ENCODE measurements around the gene AGMAT. TPM values are rescaled to one million over a fixed set of nuclear protein-coding genes. Genes with fewer than 3 reads are reported as not detected.
A peak's percentile ranks its signal among the peaks of the same experiment; 100 is the strongest.

AGMAT gene
- total and polyA plus RNA-seq, 2 experiments from 2014 or later = 0.75 to 2.2 TPM

DNA sequence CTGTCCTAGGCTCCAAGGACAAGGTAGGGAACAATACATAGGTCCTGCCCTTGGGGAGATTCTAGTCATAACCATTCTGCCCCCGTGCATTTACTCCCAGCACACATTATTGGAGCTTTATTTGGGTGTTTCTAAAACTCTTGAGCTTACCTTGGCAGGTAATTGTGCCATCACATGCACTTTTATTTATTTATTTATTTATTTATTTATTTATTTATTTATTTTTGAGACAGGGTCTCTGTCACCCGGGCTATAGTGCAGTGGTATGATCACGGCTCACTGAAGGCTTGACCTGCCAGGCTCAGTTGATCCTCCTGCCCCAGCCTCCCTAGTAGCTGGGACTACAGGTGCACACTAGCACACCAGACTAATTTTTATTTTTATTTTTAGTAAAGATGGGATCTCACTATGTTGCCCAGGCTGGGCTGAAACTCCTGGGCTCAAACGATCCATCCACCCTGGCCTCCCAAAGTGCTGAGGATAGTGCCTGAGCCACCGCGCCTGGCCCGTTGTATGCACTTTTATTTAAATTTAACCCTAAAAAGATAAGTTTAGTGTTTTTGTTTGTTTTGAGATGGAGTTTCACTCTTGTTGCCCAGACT lies 9.2 kb downstream of the AGMAT start:
- no peaks in the 10 kb centered on the region for H3K27me3 ChIP-seq (replicated peaks; ENCODE audit: insufficient read depth)
- H3K9ac ChIP-seq = no peak overlapping the region
- TF ChIP-seq EZH2phosphoT487 (IDR thresholded peaks at IDR 0.05; ENCODE audit: insufficient read depth, low read depth) (no peak), EZH2 (IDR thresholded peaks at IDR 0.05; ENCODE audit: insufficient read depth, poor library complexity, severe bottlenecking) (no peak)
- peaks cover 12% of the 10 kb centered on the region for H3K4me1 ChIP-seq (ENCODE audit: insufficient read depth)
- H3F3A ChIP-seq (ENCODE audit: insufficient read depth) = peaks cover 18% of the 10 kb centered on the region; the same call in 1 of the 2 replicates
- no peak overlapping the region for H3K4me3 ChIP-seq
- no peaks in the 10 kb centered on the region for H4K20me1 ChIP-seq (ENCODE audit: insufficient read depth)
- no peak overlapping the region for H3K4me2 ChIP-seq (ENCODE audit: unreplicated experiment)
- no peak overlapping the region for H2AFZ ChIP-seq
- no peaks in the 10 kb centered on the region for H3K9me2 ChIP-seq (ENCODE audit: insufficient read depth)
- WGBS, 2 experiments (ENCODE audit: low coverage in 1 of 2, low lambda C conversion rate in 2 of 2, missing lambda C conversion rate in 2 of 2) = 93 to 94% methylated on average over 7 of the region's 7 CpGs
- in situ Hi-C loops (cut with MboI) = no loop called here
- no peak overlapping the region for H3K27ac ChIP-seq
- no peak for DNase-seq
- no peaks in the 10 kb centered on the region for H3K79me2 ChIP-seq (ENCODE audit: insufficient read depth)
- no peaks in the 10 kb centered on the region; the same call in 1 of the 2 replicates for H3K36me3 ChIP-seq (ENCODE audit: low read depth)
- no peaks in the 10 kb centered on the region for H3K9me3 ChIP-seq (ENCODE audit: low read depth)

DNA sequence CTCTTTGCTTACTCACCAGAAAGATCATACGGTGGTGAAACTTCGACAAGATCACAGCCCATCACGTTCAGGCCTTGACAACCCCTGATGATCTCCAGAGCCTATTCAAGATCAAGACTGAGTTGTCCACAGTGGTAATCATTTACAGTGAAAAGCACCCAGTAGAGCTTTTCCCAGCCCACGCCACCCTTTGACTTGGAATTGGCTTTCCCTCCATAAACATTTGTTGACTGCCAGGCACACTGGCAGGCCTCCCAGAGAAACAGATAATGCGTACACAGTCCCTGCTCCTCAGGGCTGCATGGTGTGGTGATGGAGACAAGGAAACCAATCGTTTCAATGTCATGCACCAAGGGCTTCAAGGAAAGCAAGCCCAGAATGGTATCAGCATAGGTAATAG lies 10.1 kb downstream of the AGMAT start:
- in situ Hi-C loops (cut with MboI) = no loop called here
- no peaks in the 10 kb centered on the region for H4K20me1 ChIP-seq (ENCODE audit: insufficient read depth)
- no peak overlapping the region for H3K4me3 ChIP-seq
- no peaks in the 10 kb centered on the region for H3K79me2 ChIP-seq (ENCODE audit: insufficient read depth)
- no peaks in the 10 kb centered on the region for H3K9me2 ChIP-seq (ENCODE audit: insufficient read depth)
- H3K4me2 ChIP-seq (ENCODE audit: unreplicated experiment) = no peak overlapping the region
- no peaks in the 10 kb centered on the region for H3K27me3 ChIP-seq (replicated peaks; ENCODE audit: insufficient read depth)
- peaks cover 18% of the 10 kb centered on the region; the same call in 1 of the 2 replicates for H3F3A ChIP-seq (ENCODE audit: insufficient read depth)
- TF ChIP-seq EZH2phosphoT487 (IDR thresholded peaks at IDR 0.05; ENCODE audit: insufficient read depth, low read depth) (no peak), EZH2 (IDR thresholded peaks at IDR 0.05; ENCODE audit: insufficient read depth, poor library complexity, severe bottlenecking) (no peak)
- peaks cover 12% of the 10 kb centered on the region for H3K4me1 ChIP-seq (ENCODE audit: insufficient read depth)
- peaks cover 4% of the 10 kb centered on the region; the same call in 1 of the 2 replicates for H3K36me3 ChIP-seq (ENCODE audit: low read depth)
- no peaks in the 10 kb centered on the region for H3K9me3 ChIP-seq (ENCODE audit: low read depth)
- DNase-seq = no peak
- H3K9ac ChIP-seq = no peak overlapping the region
- no peak overlapping the region for H2AFZ ChIP-seq
- no peak overlapping the region for H3K27ac ChIP-seq
- 64 to 65% methylated on average over 6 of the region's 6 CpGs for WGBS, 2 experiments (ENCODE audit: low coverage in 1 of 2, low lambda C conversion rate in 2 of 2, missing lambda C conversion rate in 2 of 2)

DNA sequence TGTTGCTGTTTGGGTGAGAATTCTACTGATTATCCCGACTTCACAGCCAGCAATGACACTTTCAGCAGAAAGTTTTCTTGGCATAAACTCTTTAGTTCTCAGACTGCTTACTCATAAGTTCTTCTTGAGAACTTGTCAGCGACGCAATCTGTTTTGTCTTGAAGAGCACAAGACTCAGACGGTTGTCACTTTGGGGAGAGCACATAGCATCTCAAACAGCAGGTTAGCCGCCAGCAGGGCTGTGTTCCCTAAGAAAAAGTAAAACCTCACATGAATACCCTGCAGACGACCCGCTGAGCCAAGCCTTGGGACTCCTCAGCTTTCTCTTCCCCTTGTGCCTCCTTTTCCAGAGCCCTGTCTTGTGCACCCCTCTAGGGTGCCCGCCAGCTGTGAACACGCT lies 11.4 kb downstream of the AGMAT start:
- peak overlapping the region; percentile 10; the same call in 1 of the 2 replicates for H3K9ac ChIP-seq
- H3K27ac ChIP-seq = peak overlapping the region; percentile 46
- H3K4me1 ChIP-seq (ENCODE audit: insufficient read depth) = peaks cover 18% of the 10 kb centered on the region
- H3K4me2 ChIP-seq (ENCODE audit: unreplicated experiment) = peak overlapping the region; percentile 22
- H4K20me1 ChIP-seq (ENCODE audit: insufficient read depth) = no peaks in the 10 kb centered on the region
- TF ChIP-seq EZH2 (IDR thresholded peaks at IDR 0.05; ENCODE audit: insufficient read depth, poor library complexity, severe bottlenecking) (no peak), EZH2phosphoT487 (IDR thresholded peaks at IDR 0.05; ENCODE audit: insufficient read depth, low read depth) (no peak)
- H3K4me3 ChIP-seq = no peak overlapping the region
- no peaks in the 10 kb centered on the region for H3K9me2 ChIP-seq (ENCODE audit: insufficient read depth)
- H3K36me3 ChIP-seq (ENCODE audit: low read depth) = peaks cover 5% of the 10 kb centered on the region; the same call in 1 of the 2 replicates
- no peak overlapping the region for H2AFZ ChIP-seq
- WGBS, 2 experiments (ENCODE audit: low coverage in 1 of 2, low lambda C conversion rate in 2 of 2, missing lambda C conversion rate in 2 of 2) = 29 to 30% methylated on average over 9 of the region's 9 CpGs
- H3F3A ChIP-seq (ENCODE audit: insufficient read depth) = peaks cover 14% of the 10 kb centered on the region; the same call in 1 of the 2 replicates
- in situ Hi-C loops (cut with MboI) = no loop called here
- DNase-seq = peak; percentile 80
- no peaks in the 10 kb centered on the region for H3K27me3 ChIP-seq (replicated peaks; ENCODE audit: insufficient read depth)
- no peaks in the 10 kb centered on the region for H3K9me3 ChIP-seq (ENCODE audit: low read depth)
- no peaks in the 10 kb centered on the region for H3K79me2 ChIP-seq (ENCODE audit: insufficient read depth)

DNA sequence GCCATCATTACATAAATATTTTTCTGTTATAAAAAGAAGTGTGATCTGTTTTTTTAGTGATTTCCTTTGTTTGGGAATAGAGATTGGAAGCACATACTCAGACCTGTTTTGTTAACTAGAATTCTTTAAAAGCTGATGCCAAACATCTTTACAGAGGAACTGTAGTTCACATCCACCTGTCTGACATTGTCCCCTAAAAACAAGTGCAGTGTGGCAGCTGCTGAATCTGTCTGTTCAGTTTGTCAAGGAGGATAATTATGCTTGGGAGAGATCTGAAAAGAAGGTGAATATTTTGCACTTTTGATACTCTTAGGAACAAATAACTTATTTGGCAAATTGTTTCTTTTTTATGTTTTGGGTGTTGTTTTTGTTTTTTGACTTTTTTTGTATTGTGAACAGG lies 13.6 kb downstream of the AGMAT start:
- H3K9ac ChIP-seq = no peak overlapping the region
- TF ChIP-seq EZH2phosphoT487 (IDR thresholded peaks at IDR 0.05; ENCODE audit: insufficient read depth, low read depth) (no peak), EZH2 (IDR thresholded peaks at IDR 0.05; ENCODE audit: insufficient read depth, poor library complexity, severe bottlenecking) (no peak)
- H4K20me1 ChIP-seq (ENCODE audit: insufficient read depth) = no peaks in the 10 kb centered on the region

More for the DNA sequence above, 13.6 kb downstream of the AGMAT start:
- H3K27ac ChIP-seq = no peak overlapping the region
- no peak overlapping the region for H2AFZ ChIP-seq
- H3F3A ChIP-seq (ENCODE audit: insufficient read depth) = peaks cover 14% of the 10 kb centered on the region; the same call in 1 of the 2 replicates
- H3K4me3 ChIP-seq = no peak overlapping the region
- H3K79me2 ChIP-seq (ENCODE audit: insufficient read depth) = no peaks in the 10 kb centered on the region
- H3K27me3 ChIP-seq (replicated peaks; ENCODE audit: insufficient read depth) = no peaks in the 10 kb centered on the region
- H3K4me1 ChIP-seq (ENCODE audit: insufficient read depth) = peaks cover 18% of the 10 kb centered on the region
- in situ Hi-C loops (cut with MboI) = no loop called here
- H3K4me2 ChIP-seq (ENCODE audit: unreplicated experiment) = no peak overlapping the region
- no peaks in the 10 kb centered on the region for H3K9me3 ChIP-seq (ENCODE audit: low read depth)
- H3K36me3 ChIP-seq (ENCODE audit: low read depth) = peaks cover 20% of the 10 kb centered on the region; the same call in 1 of the 2 replicates
- DNase-seq = no peak
- H3K9me2 ChIP-seq (ENCODE audit: insufficient read depth) = no peaks in the 10 kb centered on the region
